HG03064 (cell line): ENCODE data around the gene UQCR11.
"Not testable (repeated sequence)": the region's sequence is repeated elsewhere in the genome, so short reads cannot be mapped to it uniquely, and the experiment has no call there.

Experiments
- ATAC-seq: cut with Tn5 transposase; IDR thresholded peaks from one replicate; pipeline ENCODE4 v1.9.1; 2021; ENCODE audit warnings: low read depth; ENCODE audit not compliant: unreplicated experiment

UQCR11 gene

GRCh38 chr19:1605236-1606137 lies at the start of gene UQCR11:
Gene UQCR11, minus strand, starts transcription at chr19:1605462. Its CDS starts 53 bp downstream, at chr19:1605409.
- ATAC-seq: peak; percentile 66

DNA sequence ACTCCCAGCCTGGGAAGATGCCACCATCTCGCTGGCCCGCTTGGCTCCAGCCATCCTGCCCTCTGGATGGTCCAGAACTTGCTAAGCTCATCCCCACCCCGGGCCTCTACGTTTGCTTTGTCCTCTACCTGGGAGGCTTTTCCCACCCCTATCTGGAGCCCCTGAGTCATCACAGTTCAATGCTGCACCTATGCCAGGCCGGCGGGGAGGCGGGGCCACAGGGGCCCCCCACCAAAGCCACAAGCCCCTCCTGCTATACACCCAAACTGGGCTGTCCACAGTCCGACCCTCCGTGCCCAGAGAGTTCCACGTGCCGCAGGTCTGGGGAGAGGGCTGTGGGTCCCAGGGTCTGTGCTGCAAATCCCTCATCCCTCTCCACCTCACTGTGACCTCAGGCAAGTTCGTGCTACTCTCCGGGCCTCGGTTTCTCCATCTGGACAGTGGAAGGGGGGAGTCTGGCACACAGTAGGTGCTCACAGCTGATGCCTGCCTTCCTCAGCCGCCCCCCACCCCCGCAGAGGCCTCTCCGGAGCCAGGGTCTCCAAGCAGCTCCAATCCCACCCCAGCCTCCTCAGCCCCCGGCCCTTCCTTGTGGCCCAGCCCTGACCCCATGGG lies 49.0 kb upstream of the UQCR11 start:
- no peak for ATAC-seq

- ATAC-seq: no peak
These were observed 48.0 kb upstream of the UQCR11 start for GRCh38 chr19:1653300-1653628.

DNA sequence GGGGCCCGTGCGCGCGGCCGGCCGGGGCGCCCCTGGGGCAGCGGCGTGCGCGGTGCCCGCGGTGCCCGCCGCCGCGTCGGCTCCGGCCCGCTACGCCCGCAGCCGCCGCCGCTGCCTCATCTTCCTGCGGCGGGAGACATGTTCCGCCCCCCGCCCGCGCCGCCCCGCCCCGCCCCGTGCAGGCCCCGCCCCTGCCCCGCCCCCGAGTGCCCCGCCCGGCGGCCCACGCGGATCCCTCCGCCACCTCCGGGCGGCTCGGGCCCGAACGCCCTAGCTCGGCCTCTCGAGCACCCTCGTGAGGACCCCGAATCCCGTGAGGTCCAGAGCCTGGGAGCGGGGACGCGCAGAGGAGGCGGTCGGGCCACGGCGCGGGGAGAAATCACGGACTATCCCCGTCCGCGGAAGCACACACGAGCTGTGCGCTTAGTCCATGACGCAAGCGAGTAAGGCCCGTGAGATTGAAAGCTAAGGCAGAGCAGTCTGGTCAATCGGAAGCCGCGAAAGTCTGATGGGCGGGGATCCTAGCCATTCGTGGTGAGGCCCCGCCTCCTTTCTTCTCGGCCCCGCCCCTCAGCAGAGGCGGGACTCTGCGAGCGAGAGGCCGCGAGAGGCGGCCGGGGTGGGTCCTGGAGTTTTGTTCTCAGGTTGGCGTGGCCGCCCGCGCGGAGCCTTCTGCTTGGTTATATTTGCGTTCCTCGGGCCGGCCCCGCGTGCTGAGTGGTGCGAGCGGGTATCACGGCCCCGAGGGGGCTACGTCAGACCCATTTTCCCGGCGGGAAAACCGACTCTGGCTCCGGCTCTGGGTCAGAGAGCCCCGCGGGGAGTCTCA lies 47.4 kb upstream of the UQCR11 start, which contains the start of gene TCF3:
TSS of gene TCF3 (minus strand) at position 145 of the 829 bp plus-strand sequence. CDS start 2,367 bp downstream, outside the sequence.
- ATAC-seq: peak; percentile 52

- ATAC-seq: no peak
These were observed 46.5 kb upstream of the UQCR11 start for GRCh38 chr19:1651568-1652291.

GRCh38 chr19:1650650-1651567 lies 45.6 kb upstream of the UQCR11 start:
- ATAC-seq: no peak

DNA sequence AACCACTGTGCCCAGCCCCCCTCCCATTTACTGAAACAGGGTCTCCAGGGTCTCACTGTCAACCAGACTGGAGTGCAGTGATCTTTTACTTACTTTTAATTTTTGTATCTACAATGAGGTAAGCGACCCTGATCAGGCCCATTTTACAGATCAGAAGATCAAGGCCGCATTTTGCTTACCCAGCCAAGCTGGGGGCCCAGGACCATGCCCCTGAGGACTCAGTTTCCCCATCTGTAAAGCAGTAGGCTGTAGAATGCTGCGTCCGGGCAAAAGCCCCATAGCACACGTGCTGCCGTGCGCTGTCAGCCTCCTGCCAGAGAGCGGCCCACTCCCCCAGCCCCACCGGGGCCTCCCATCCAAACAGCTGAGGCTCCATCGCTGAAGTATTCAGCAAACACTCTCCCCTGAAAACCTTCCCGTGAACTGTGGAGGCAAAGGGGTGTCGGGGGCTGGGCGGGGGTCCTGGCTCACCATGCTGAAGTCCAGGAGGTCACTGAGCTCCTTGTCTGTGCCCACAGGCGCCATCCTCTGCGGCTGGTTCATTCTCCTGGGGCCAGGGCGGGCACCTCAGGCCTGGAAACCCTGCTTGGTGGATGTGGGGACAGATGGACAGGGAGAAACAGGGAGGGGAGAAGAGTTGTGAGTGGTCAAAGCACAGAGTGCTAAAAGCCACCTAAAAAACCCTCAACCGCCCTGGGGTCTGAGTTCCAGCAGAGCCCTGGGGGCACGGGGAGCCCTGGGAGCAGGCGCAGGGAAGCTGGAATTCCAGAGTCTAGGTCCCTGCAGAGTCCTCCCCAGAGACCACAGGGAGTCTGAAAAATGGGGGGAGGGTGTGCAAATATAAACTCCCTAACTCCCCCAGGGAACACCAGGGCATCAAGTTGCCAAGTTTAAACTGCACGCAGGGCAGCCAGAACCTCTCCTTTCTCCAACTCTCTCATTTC lies 44.7 kb upstream of the UQCR11 start:
- no peak for ATAC-seq

DNA sequence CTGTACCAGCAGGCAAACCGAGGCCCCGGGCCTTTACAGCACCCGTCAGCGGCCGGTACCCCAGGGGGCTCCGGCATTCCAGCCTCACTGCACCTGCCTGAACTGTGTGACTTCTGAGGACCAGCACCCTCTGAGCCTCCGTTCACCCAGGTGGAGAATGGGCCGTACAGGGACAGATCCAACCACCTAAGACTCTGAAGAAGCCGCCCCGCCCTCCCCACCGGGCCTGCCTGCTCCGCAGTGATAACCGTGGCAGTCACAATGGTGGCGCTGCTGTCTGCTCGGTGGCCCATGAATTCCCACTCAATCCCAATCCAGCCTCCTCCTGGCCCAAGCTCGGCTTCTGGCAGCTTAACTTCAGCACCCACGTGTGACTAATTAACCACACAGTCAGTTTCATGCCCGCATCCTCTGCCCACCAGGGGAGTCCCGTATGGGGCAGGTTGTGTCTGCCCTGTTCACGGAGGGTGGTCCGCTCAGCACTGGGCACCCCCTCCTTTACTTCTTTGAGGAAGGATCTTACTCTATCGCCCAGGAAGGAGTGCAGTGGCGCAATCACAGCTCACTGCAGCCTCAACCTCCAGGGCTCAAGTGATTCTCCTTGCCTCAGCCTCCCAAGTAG lies 43.8 kb upstream of the UQCR11 start:
- no peak for ATAC-seq

GRCh38 chr19:1648459-1648849 lies 43.2 kb upstream of the UQCR11 start:
- no peak for ATAC-seq

DNA sequence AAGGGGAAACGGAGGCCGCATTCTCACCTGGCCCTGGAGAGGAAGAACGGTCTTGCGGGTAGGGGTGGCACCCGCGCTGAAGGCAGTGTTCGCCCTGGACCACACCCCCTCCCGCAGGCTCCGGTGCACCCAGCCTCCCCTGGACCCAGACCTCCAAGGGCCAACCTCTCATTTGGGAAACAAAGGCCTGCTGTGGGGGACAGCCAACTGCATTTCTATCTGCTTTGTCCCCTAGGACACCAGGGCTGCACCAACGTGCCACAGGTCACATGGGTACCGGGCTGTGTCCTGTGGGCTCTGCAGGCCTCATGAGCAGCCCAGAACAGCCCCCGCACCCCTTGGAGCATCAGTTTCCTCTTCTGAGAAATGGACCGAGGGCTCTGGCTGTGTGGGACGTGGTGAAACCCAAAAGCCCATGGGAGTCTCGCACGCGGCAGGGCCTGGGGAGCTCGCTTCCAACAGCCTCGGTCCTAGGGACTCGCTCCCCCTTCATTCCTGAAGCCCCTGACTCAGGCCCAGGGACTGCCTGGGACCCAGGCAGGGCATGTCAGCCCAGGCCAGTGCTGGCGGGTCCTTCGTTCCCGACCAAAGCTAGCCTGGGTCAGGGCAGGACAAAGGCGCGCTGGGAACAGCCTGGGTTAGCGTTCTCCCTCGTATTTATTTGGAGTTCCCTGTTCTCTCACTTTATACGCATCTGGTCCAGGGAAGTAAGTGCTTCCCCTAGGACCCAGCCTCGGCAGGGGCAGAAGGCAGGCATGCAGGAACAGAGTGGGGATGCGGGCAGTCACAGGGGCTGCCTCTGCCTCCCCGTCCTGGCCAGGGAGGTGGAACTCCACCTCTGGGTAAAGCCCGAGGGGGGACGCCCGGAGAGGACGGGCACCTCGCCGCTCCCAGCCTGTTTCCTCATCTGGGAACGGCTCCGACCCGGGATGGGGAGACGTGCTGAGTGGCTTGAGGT lies 42.5 kb upstream of the UQCR11 start:
- ATAC-seq: no peak

- ATAC-seq: no peak
These were observed 41.6 kb upstream of the UQCR11 start for GRCh38 chr19:1646659-1647453.

DNA sequence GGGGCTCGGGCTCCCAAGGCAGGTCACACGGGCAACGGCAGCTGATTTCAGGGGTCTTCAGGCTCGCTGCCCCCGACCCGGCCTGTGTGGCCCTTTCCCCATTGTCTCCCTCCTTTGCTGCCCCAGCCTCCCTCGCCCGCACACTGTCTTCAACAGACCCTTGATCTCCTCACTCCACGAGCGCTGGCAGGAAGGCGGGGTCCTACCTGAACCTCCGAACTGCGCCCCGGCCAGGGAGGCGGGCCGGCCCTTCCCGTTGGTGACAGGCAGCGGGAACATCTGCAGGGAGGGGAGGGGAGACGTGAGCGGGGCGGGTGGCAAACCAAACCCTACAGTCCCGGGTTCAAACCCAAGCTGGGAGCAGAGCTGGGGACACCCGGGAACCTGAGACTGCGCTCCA lies 40.9 kb upstream of the UQCR11 start:
- ATAC-seq: no peak

DNA sequence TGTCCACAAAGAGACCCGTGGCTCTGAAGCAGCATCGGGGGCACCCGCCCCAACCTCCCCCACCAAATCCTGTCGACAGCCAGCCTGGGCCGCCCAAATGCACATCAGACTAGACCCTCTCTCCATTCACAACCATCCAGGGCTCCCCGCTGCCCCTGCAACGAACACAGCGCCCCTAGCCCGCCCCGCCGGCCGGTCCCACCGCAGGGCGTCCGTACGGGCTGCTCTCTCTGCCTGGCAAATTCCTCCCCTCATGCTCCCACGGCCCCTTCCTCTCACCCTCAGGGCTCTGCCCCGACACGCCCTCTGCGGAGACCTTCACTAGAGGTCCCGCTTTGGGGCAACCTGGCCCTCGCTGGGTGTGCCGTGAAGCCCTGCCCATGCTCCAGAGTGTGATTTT lies 40.0 kb upstream of the UQCR11 start:
- ATAC-seq: no peak

DNA sequence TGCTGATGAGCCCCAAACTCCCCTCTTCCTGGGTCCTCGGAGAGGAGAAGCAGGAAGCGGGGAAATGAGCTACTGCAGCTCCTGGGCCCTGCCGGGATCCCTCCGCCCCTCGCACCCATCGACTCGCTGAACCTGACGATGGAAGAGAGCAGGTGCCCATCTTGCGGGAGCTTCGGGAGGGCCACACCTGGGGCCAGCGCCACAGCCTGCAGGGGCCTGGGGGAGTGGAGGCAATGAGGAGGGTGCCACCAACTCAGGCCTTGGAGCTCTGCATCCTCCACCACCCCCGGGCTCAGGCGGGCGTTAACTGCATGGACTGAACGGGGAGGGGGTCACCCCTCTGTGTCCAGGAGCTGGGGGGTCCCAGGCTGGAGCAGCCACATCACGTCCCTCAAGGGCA lies 38.8 kb upstream of the UQCR11 start:
- no peak for ATAC-seq

DNA sequence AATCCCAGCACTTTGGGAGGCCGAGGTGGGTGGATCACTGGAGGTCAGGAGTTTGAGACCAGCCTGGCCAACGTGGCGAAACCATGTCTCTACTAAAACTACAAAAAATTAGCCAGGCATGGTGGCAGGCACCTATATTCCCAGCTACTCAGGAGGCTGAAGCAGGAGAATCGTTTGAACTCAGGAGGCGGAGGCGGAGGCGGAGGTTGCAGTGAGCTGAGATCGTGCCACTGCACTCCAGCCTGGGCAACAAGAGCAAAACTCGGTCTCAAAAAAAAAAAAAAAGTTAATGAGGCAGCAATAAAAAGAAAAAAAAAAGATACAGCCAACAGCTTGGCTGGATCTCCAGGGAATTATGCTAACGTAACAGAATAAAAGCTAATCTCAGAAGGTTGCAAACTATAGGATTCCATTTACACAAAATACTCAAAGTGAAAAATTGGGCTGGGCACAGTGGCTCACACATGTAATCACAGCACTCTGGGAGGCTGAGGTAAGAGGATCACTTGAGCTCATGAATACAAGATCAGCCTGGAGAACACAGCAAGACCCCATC lies 35.7 kb upstream of the UQCR11 start:
- ATAC-seq: not testable (repeated sequence)
